Loucy (cell line): ENCODE results near the gene EPG5.

ENCODE experiments used
- H2AFZ ChIP-seq: fragments of 200-600 bp; sonication (generic); 2 replicates; pipeline ENCODE4 v1.6.0; 2016; ENCODE audit warnings: antibody characterized with exemption, mild to moderate bottlenecking, low read length, moderate library complexity
- H3F3A ChIP-seq: fragments of 200-600 bp; 2 replicates; pipeline ENCODE4 v1.6.0; 2016; ENCODE audit warnings: antibody characterized with exemption, low read depth, mild to moderate bottlenecking
- H3K27me3 ChIP-seq: fragments of 200-600 bp; sonication (generic); 2 replicates; pipeline ENCODE4 v1.6.1; 2014; ENCODE audit warnings: low read length, mild to moderate bottlenecking; ENCODE audit not compliant: insufficient read depth, poor library complexity, severe bottlenecking
- H3K36me3 ChIP-seq: fragments of 200-600 bp; sonication (generic); 2 replicates; pipeline ENCODE4 v1.6.1; 2016; ENCODE audit warnings: low read length; ENCODE audit not compliant: insufficient read depth
- H3K4me1 ChIP-seq: fragments of 200-600 bp; sonication (generic); 2 replicates; pipeline ENCODE4 v1.5.1; 2014; ENCODE audit warnings: low read length, mild to moderate bottlenecking; ENCODE audit not compliant: insufficient read depth, poor library complexity, severe bottlenecking
- H3K4me2 ChIP-seq: fragments of 200-600 bp; sonication (generic); 2 replicates; pipeline ENCODE4 v1.6.0; 2014; ENCODE audit warnings: antibody characterized with exemption, low read length, low read depth, mild to moderate bottlenecking; ENCODE audit not compliant: poor library complexity, severe bottlenecking
- H3K4me3 ChIP-seq: fragments of 200-600 bp; sonication (generic); 2 replicates; pipeline ENCODE4 v1.5.1; 2014; ENCODE audit warnings: low read length, mild to moderate bottlenecking, mixed read lengths; ENCODE audit not compliant: poor library complexity, severe bottlenecking
- H3K79me2 ChIP-seq: fragments of 200-600 bp; sonication (generic); 2 replicates; pipeline ENCODE4 v1.6.1; 2014; ENCODE audit warnings: low read length; ENCODE audit not compliant: insufficient read depth
- H3K9ac ChIP-seq: fragments of 200-600 bp; sonication (generic); 2 replicates; pipeline ENCODE4 v1.6.0; 2014; ENCODE audit warnings: mild to moderate bottlenecking, low read depth, low read length, moderate library complexity; ENCODE audit not compliant: poor library complexity, severe bottlenecking
- H3K9me2 ChIP-seq: fragments of 200-600 bp; sonication (generic); replicated peaks from 2 replicates; pipeline ENCODE4 v1.6.1; 2016; ENCODE audit warnings: low read depth, low read length, mixed read lengths
- H3K9me3 ChIP-seq: fragments of 200-600 bp; sonication (generic); 2 replicates; pipeline ENCODE4 v1.6.1; 2014; ENCODE audit warnings: mild to moderate bottlenecking, antibody characterized with exemption, low read length, low read depth; ENCODE audit not compliant: insufficient read depth
- H4K20me1 ChIP-seq: fragments of 200-600 bp; sonication (generic); 2 replicates; pipeline ENCODE4 v1.6.0; 2014; ENCODE audit warnings: antibody characterized with exemption, low read length, mild to moderate bottlenecking; ENCODE audit not compliant: insufficient read depth, poor library complexity, severe bottlenecking
- EZH2phosphoT487 ChIP-seq: fragments of 200-600 bp; IDR thresholded peaks from 2 replicates; pipeline ENCODE4 v1.6.1; 2018; ENCODE audit warnings: antibody characterized with exemption, mild to moderate bottlenecking, moderate library complexity, borderline replicate concordance
- TF ChIP-seq, protein P1 (sequence below): fragments of 200-600 bp; sonication (generic); conservative IDR thresholded peaks from 2 replicates; pipeline ENCODE4 v1.5.1; 2014; ENCODE audit warnings: mild to moderate bottlenecking, antibody characterized with exemption, low read length

Gene EPG5

DNA sequence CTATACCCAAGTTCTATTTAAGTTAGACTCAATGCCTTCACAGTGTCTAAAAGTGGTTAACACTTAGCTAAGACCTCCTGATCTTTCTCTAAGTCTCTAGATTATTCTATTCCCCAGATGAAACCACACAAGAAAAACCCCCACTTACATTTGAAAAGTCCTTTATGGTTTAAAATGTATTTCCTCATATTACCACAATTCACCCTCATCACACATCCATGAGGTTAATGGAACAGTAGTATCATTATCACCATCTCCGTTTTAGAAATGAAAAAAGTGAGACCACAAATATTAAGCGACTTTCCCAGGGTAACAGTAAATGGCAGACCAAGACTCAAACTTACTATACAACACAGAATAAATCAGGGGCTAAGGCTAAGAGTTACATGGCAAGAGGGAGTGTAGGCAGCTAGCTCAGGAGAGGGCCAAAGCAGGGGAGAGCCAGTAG lies 28.6 kb downstream of the EPG5 start:
- Histone ChIP-seq H3K9ac (no peak overlapping the region), H4K20me1 (no peaks in the 10 kb centered on the region), H3K4me1 (peaks cover 8% of the 10 kb centered on the region), H2AFZ (no peak overlapping the region), H3K9me2 (no peaks in the 10 kb centered on the region), H3K27me3 (no peaks in the 10 kb centered on the region), H3F3A (no peaks in the 10 kb centered on the region), H3K79me2 (no peaks in the 10 kb centered on the region), H3K36me3 (peaks cover 66% of the 10 kb centered on the region), H3K4me3 (no peak overlapping the region), H3K4me2 (no peak overlapping the region), H3K9me3 (no peaks in the 10 kb centered on the region)
- TF ChIP-seq EZH2phosphoT487: no peak
- TF ChIP-seq, protein P1, sequence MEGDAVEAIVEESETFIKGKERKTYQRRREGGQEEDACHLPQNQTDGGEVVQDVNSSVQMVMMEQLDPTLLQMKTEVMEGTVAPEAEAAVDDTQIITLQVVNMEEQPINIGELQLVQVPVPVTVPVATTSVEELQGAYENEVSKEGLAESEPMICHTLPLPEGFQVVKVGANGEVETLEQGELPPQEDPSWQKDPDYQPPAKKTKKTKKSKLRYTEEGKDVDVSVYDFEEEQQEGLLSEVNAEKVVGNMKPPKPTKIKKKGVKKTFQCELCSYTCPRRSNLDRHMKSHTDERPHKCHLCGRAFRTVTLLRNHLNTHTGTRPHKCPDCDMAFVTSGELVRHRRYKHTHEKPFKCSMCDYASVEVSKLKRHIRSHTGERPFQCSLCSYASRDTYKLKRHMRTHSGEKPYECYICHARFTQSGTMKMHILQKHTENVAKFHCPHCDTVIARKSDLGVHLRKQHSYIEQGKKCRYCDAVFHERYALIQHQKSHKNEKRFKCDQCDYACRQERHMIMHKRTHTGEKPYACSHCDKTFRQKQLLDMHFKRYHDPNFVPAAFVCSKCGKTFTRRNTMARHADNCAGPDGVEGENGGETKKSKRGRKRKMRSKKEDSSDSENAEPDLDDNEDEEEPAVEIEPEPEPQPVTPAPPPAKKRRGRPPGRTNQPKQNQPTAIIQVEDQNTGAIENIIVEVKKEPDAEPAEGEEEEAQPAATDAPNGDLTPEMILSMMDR: no peak

DNA sequence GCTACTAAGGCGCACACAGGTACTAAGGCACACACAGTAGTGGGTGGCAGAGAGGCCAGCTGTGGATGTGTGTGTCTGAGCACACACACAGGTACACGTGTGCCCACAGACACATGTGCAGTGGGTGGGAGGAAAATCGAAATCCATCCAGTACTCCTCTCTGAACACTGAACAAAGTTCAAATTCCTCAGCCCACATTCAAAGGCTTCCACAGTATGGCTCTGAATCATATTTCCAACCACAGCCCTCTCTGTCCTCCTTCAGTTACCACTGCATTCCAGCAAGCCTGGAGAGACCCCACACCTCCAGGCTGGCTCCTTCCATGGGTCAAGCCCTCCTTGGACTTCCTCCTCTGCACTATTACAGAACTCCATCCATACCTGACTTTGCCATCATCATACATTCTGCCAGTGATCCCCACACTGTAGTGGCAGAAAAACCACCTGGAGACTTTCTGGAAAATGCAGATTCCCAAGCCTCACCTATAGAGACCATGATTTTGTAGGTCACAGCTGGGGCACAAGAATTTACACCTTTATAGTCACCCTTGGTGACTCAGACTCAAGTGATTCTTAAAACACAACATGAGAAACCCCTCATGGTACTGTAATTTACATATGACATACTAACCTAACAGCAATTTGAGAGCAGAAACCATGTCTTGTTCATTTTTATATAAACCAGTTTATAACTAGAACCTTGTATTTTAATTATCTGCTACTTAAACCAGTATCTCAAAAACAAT lies 31.4 kb downstream of the EPG5 start:
- Histone ChIP-seq H3K4me2 (no peak overlapping the region), H2AFZ (no peak overlapping the region), H3K4me3 (no peak overlapping the region), H3K4me1 (peaks cover 8% of the 10 kb centered on the region), H3K9ac (no peak overlapping the region), H4K20me1 (no peaks in the 10 kb centered on the region), H3K36me3 (peaks cover 66% of the 10 kb centered on the region; the same call in 1 of the 2 replicates), H3K79me2 (no peaks in the 10 kb centered on the region), H3F3A (no peaks in the 10 kb centered on the region), H3K9me2 (no peaks in the 10 kb centered on the region), H3K27me3 (no peaks in the 10 kb centered on the region), H3K9me3 (no peaks in the 10 kb centered on the region)
- TF ChIP-seq, protein P1: no peak
- TF ChIP-seq EZH2phosphoT487: no peak

DNA sequence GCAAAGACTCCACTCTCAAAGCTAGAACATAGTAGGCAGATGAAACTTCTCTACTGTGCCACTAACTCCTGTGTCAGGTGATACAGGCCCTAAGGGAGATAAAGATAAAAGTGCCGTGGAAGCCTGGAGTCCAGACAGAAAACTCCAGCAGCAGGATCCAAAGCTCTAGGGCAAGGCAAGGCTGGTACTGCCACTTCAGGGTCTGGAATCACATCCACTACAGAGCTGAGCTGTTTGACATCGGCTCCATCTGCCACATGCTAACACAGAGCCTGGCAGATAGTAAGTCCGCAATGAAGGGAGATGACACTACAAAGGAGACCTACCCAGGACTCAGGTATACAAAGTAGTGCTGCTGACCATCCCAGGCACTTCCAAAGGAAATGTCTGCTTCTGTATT lies 34.4 kb downstream of the EPG5 start:
- Histone ChIP-seq H3K79me2 (no peaks in the 10 kb centered on the region), H3K9me3 (no peaks in the 10 kb centered on the region), H3K4me1 (no peaks in the 10 kb centered on the region), H3K4me2 (no peak overlapping the region), H3K4me3 (no peak overlapping the region), H3K27me3 (no peaks in the 10 kb centered on the region), H3K9me2 (no peaks in the 10 kb centered on the region), H3K9ac (no peak overlapping the region), H2AFZ (no peak overlapping the region), H4K20me1 (no peaks in the 10 kb centered on the region), H3K36me3 (peaks cover 69% of the 10 kb centered on the region; the same call in 1 of the 2 replicates), H3F3A (no peaks in the 10 kb centered on the region)
- no peak for TF ChIP-seq EZH2phosphoT487
- TF ChIP-seq, protein P1: no peak
